ENCODE results near the gene MLPH.

GRCh38 chr2:237498341-237498740 lies 11.3 kb downstream of the MLPH start:
- TF ChIP-seq POLR2AphosphoS5 (IDR thresholded peaks at IDR 0.05; ENCODE audit: low read depth, low read length) (no peak), CHD2 (IDR thresholded peaks at IDR 0.05; ENCODE audit: low read length, partially characterized antibody) (no peak), FOSL2 (IDR thresholded peaks at IDR 0.05; ENCODE audit: borderline replicate concordance, low read depth) (no peak), CTCF (IDR thresholded peaks at IDR 0.05) (no peak), SIN3A (IDR thresholded peaks at IDR 0.05; ENCODE audit: borderline replicate concordance, low read depth, low read length) (no peak), EZH2phosphoT487 (IDR thresholded peaks at IDR 0.05; ENCODE audit: borderline replicate concordance, low read depth) (no peak), MXI1 (IDR thresholded peaks at IDR 0.05; ENCODE audit: low read depth, low read length) (no peak), USF2 (IDR thresholded peaks at IDR 0.05; ENCODE audit: borderline replicate concordance, low read depth, low read length) (no peak), MAX (IDR thresholded peaks at IDR 0.05; ENCODE audit: low read depth) (no peak)
